HG02642 (cell line): ENCODE measurements around the gene DIAPH1.

Experiments
- ATAC-seq: cut with Tn5 transposase; IDR thresholded peaks from one replicate; pipeline ENCODE4 v1.9.1; 2021; ENCODE audit warnings: mild to moderate bottlenecking; ENCODE audit not compliant: unreplicated experiment, poor library complexity

DIAPH1 gene

DNA sequence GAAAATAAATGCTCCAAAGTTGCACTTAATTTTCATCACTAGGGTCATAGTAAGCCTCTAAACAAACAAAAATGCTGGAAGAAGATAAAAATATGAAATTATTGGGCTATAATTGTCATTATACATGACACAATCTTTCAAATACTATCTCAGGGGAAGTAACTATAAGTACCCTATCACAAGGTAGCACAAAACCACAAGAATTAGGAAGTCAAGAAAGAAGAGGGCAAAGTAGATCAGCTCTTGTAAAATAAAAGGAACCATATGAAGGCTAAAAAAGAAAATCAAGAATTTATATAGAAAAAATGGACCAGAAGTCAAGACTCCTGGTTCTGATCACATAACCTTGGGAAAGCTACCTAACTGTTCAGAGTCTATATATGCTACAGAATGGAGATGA lies 48.1 kb downstream of the DIAPH1 start:
- ATAC-seq, result no peak

DNA sequence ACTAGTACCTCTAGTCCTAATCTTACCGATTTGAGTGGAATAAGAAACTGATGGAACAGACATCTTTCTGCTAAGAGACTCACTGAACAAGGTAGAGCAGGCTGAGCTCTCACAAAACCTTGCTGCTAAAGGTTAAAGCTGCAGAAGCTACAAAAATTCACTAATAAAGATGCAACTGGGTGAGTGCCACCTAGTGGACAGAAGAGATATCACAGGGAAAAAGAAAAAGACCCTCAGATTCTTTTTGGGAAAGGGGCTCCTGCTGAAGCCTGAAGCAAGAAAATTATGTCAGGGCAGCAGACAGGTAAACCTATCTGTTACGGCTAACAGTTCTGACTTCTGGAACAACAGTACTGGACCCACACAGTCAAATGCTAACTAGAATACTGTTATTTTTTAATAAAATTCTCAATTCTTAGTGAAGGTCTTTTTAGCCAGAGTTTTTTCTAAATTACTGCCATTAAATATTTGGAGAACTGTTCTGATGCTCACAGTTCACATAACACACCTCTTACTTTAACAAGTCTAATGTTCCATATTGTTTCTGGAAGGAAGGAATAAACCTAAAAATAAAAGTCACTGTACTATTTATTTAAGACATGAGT lies 51.2 kb downstream of the DIAPH1 start:
- no peak for ATAC-seq

DNA sequence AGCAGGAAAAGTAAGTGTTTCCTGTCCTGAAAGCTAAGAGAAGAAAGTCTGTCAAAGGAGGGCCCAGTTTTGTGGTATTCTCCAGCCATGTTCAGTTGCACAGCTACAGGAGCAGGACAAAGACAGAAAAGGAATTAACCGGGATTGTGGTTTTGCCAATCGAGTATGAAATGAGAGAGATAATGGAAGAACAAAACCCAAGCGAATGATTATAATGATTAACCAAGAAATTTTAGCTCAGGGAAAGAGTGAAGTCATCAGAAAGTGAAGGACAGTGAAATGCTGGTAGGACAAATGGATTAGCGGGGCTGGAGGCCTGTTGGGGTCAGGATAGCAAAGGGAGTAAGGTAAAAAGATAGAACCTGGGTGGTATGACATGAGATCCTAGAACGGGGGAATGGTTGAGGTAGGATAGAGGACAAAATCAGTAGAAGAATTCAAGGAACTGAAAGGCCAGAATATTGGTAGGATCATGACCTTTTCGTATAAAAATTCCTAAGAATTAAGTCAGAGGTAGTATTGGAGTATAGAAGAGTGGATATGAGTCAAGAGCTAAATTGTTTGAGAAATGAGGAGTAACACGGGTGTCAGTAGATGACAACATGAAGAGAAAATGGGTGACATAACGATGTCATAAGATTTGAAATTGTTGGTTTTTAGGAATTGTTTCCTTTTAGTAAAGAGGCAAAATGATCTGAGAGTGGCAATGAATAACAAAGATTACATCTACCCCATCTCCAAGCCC lies 52.8 kb downstream of the DIAPH1 start:
- no peak for ATAC-seq

DNA sequence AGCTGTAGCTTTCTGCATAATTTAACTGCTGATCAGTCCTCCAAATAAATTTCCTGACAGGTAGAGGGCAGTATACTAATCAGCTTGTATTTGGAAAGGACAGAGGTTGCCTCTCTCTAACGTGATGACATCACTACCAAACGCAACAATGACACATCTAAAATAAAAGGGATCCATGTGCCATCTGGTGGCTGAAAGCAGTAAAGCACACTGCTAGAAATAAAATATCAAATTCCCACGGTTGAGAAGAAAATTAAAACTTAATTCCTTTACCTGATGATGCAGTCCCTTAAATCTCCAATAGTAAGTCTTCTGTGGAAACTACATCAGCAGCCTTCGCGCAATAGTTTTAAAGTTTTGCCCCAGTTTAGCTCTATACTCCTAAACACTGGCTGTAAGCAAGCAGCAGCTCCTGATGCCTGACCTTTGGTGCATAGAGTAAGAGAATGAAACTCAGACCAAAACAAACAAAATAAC lies 54.5 kb downstream of the DIAPH1 start:
- ATAC-seq, result peak; percentile 94

DNA sequence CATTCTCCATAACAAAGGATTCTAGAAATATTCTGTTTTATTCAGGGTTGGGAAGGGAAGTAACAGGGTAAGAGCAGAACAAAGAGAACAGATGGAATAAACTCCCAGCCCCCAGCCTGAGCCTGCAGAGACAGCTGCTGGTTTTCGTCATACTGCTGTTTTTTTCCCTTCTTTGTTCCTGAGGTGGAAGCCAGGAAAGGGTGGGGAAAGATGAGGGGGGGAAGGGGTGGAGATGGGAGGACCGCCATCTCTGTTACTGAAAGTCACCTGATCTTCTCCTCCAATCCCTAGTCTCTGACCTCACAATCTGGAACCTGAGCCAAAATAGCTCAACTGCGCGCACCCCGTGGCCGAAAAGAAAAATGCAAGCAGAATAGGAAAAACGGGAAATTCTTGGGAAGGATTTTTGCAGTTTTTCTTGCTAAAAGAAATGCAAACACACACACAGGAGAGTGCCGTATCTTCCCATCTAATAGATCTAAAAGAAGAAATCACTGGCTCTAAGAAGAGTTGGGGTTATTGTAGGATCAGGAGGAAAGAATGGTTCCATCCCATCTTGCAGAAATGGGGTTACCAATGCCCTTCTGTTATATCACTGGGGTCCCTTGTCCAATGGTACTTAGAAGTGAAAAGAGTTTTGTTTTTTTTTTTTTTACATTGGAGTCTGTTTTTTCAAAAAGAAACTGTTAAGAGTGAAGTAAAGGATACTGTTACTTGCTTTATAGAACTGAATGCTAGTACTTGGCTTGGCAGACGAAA lies 57.9 kb downstream of the DIAPH1 start:
- ATAC-seq, result no peak

DNA sequence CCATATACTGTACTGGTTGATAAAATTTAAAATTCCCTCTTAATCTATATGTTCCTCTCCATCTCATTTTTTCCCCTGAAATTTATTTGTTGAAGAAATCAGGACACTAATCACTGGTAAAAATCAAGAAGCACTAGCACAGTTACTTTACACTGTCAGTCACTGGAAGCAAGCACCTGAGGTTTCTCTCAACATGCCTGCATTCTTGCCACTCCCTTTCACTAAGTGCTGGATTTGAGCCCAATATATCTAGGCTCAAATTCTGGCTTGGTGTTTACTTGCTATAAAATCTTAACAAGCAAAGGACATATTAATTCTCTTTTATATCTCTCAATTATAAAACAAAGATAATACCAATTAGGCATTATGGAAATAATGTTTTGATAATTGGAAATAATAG lies 58.6 kb downstream of the DIAPH1 start:
- no peak for ATAC-seq

DNA sequence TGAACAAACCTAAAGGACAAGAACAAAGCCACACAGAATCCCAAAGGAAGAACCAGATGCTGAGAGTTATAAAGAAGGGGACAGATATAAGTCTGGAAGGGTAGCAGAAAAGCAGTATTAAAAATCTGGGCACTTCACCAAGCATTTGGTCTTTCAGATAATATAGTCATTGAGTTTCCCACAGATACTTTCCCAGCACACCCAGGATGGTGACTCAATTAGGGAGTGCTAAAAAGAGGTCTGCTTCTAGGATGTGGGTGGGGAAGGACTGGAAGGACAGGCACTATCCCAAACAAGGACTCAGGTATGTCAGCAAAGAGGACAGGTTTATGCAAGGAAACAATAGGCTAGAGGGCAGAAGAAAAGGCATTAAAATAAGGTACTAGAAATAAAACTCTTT lies 59.3 kb downstream of the DIAPH1 start:
- ATAC-seq, result no peak

DNA sequence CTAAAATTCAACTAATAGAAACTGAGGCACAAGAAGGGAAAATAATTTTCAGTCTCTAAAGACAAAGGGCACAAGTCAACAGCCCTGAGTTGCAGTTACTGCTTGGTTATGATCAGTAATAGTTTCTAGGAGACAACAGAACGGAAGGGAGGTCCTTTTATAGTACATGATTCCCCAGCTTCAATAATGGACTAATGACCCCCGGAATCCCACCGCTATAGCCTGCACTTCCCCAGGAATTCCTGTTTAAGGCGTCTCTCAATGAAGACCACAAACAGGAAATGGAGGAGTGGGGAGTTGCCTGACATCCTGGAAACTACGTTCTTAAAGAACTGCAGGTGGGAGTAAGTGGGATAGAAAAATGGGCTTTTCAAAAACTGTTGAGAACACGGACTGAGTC lies 60.6 kb downstream of the DIAPH1 start:
- ATAC-seq, result peak; percentile 22

DNA sequence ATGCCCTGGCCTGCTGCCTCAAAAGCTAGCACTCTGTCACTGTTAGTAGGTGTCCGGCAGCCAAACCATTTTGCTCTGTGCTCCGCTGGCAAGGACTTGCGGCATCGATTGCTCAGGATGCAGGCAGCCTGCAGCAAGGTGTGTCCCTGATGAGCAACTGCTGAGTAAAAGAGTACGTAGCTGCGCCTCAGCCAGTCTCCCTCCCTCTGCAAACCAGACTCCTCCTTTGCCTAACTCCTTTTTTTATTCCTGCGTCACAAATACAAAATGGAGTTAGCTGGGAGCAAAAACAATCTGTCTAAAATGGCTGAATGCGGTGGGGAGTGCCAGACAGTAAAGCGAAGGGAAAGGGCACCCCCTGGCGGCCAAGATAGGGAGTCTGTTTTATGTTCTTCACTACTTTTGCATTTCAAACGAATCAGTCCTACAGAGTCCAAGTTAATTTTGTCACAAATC lies 61.1 kb downstream of the DIAPH1 start:
- ATAC-seq, result peak; percentile 75

DNA sequence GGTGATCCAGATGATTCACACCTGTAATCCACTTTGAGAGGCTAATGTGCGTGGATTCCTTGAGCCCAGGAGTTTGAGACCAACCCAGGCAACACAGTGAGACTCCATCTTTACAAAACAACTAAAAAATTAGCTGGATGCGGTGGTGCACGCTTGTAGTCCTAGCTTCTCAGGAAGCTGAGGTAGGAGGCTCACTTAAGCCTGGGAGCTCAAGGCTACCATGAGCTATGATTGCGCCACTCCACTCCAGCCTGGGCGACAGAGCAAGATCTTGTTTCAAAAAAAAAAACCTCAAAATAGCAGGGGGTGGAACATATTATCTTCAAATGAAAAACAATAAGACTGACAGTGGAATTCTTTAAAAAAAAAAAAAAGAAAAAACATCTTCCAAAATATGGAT lies 70.9 kb downstream of the DIAPH1 start:
- ATAC-seq, result no peak

DNA sequence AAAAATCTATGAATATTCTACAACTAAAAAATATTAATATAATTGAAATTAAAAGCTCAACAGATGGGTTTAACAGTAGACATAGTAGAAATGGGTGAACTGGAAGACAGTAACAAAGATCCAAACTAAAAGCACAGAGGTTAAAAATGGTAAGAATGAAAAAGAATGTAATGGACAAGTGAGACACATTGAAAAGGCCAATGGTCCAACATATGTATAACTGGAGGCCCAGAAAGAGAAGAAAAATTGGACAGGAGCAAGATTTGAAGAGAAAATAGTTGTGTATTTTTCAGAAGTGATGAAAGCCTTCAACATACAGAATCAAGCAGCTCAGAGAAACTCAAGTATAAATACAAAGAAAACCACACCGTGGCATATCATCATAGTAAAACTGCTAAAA lies 71.3 kb downstream of the DIAPH1 start:
- ATAC-seq, result no peak

DNA sequence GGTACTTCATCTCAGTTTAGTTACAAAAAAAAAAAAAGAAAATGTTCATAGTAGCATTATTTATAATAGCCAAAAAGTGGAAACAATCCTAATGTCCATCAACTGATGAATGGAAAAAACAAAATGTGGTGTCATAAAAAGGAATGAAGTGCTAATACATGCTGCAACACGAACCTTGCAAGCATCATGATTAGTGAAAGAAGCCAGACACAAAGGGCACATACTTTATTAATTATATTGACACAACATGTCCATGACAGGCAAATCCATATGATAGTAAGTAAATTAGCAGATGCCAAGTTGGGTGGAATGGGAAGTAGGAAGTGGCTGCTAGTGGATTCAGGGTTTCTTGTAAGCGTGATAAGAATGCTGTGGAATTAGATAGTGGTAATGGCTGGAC lies 75.7 kb downstream of the DIAPH1 start:
- no peak for ATAC-seq

DNA sequence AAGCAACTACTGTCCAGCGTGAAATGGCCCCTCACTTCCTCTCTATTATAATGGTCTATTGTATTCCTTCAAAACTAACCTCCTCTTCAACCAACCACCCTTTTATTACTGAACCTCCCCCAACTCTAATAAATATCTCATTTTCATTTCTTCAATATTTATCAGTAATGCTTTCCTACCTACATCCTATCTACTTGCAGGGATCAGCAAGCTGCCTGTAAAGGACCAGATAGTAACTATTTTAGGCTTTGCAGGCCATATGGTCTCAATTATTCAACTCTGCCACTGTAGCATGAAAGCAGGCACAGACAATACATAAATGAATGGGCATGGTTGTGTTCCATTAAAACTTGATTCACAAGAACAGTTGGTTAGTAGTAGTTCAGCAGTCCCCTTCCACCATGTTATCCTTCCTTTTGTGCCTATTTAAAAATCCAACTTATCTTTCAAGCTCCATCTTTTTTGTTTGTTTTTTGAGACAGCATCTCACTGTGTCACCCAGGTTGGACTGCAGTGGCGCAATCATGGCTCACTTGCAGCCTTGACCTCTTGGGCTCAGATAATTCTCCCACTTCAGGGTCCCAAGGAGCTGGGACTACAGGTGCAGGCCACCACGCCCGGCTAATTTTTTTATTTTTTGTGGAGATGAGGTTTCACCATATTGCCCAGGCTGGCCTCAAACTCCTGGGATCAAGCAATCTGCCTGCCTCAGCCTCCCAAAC lies 84.1 kb downstream of the DIAPH1 start:
- ATAC-seq, result no peak

DNA sequence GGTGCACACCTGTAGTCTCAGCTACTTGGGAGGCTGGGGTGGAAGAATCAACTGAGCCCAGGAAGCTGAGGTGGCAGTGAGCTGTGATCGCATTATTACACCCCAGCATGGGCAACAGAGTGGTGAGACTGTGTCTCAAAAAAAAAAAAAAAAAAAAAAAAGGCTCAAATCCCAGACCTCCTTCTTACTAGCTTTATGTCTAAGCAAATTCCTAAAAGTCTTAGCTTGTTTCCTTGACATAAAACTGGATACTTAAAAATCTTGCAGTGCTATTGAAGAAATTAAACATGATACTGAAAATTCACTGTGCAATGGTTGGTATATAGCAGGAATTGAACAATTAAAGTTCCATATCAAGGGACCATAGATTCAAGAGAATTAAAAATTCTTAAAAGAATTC lies 84.9 kb downstream of the DIAPH1 start:
- ATAC-seq, result no peak

DNA sequence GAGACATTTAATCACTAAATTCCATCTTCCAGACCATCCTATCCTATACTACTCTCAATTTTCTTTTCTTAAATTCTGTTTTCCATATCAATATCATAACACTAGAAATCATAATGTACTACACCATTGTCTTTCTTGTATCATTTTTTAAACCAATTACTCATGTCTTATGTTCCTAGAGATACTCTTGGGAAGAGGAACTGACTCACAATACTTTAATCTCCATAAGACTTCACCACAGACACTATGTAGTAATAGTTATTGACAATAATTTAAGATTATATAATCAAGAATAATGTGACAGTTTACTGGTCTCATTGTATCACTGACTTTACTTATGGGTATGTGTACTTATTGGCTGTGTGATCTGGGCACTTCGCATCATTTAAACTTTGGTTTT lies 86.1 kb downstream of the DIAPH1 start:
- no peak for ATAC-seq

DNA sequence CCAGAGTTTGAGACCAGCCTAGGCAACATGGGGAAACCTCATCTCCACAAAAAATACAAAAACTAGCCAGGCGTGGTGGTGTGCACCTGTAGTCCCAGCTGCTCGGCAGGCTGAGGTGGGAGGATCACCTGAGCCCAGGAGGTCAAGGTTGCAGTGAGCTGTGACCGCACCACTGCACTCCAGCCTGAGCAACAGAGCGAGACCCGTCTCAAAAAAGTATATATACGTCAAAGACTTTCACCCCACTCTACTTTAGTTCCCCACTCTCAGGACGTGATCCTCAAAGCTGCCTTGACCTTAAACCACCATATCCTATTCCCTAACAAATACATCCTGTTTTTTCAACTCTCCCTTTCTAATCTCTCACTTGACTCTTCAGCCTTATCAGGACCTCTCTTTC lies 88.9 kb downstream of the DIAPH1 start:
- ATAC-seq, result peak; percentile 37

DNA sequence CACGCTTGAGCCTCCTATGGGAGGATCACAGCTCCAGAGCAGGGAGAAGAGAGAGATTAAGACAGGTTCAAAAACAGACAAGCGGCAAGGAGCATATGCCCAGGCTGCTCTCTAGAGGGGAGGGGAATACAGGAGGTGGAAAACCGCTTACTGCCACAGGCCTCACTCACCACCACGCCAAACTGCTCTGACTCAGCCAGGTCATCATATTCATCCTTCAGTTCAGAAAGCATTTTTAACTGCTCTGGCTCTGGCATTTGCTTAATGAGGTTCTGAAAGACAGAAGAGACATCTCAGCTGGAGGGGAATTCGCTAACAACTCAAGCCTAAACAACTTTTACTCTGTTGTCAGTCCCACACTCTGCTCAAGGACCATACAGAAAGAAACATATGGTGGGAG lies 89.8 kb downstream of the DIAPH1 start:
- peak; percentile 59 for ATAC-seq

DNA sequence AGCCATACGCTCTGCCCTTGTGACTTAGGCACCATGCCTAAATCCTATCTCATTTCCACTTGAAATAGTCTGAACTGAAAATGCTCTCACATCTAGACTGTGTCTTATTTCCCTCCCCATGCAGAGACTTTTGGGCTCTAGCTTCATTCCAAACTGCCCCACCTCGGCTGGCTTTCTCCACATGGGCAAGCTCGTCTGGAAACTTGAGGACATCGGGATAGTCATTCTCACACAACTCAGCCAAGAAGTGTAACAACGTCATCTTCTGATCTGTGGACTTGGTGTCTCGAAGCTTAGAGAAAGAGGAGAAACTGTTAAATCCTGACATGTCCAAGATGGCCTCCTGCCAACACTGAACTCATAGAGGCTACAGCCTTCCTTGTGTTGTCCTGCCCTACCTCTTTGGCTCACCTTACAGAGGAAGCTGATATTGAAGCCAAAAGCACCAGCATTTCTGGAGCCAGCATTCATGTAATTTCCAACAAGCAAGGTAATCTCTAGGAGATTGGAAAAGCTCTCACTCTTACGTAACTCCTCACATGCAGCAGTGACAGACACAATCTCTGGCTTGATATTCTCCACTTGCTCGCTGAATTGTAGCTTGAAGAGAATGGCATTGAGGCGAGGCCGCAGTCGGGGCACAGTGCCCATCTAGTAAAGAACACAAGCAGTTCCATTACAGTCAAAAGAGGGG lies 90.4 kb downstream of the DIAPH1 start:
- no peak for ATAC-seq

DNA sequence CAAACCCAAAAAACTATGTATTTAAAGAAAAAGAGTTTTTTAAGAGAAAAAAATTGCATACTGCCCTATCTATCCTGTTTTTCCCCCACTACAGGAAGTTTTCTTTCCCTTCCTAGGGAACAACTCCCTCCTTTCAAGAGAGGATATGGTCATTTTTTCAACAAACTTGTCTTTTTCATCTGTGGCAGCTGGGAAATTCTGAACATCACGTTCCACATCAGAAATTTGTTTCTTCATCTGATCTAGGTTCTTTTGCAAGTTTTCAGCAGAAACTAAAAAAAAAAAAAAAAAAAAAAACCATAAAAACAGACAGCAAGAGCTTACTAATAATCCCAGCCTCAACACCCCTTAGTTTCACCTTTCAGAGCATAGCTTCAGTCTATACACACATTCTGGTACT lies 91.4 kb downstream of the DIAPH1 start:
- ATAC-seq, result no peak

DNA sequence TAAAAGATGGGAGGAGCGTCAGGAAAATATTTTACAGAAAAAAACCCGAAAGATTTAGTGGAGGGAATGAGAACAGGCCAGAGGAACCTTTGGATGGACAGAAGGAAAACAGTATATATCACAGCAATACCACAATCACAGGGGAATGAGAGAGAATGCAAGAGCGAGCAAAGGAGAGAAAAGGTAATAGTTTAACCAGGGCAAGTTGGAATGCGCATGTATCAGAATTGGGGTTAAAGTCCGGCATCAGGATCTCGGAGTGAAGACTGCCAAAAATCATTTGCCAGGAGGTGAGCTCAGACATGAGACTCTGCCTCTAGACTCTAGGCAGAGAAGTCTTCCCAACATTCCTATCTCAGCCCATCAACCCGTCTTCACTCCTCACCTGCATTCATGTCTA lies 93.1 kb downstream of the DIAPH1 start:
- no peak for ATAC-seq
